Activated B cell treated with CpG ODN at 0.5 μM for 24 hours (primary cell): ENCODE results near the gene HSH2D. TPM values are rescaled to one million over a fixed set of nuclear protein-coding genes. Genes with fewer than 3 reads are reported as not detected.
A peak's percentile ranks its signal among the peaks of the same experiment; 100 is the strongest.

Experiments
- ATAC-seq: fragments of 200-7000 bp; cut with Tn5 transposase; one replicate; pipeline ENCODE4 v1.10.0; 2021; ENCODE audit warnings: low read depth, mild to moderate bottlenecking, moderate library complexity
- CTCF ChIA-PET: fragments of 350-600 bp; sonication (Branson Sonifier 250); formaldehyde crosslinking; loops from one replicate; lab custom pipeline; 2021; ENCODE audit warnings: antibody characterized with exemption; lab: Charles Lee
- POLR2A ChIA-PET: fragments of 350-600 bp; sonication (Branson Sonifier 250); formaldehyde crosslinking; loops from one replicate; lab custom pipeline; 2021; ENCODE audit warnings: antibody characterized with exemption; lab: Charles Lee
- DNase-seq: peaks from one replicate; pipeline ENCODE4 v3.0.0; 2022
- H3K27ac Mint-ChIP-seq: one replicate; pipeline ENCODE4 v1.8.0; 2020; ENCODE audit warnings: mixed read lengths
- H3K27me3 Mint-ChIP-seq: one replicate; pipeline ENCODE4 v1.8.0; 2021; ENCODE audit warnings: mixed read lengths
- H3K36me3 Mint-ChIP-seq: one replicate; pipeline ENCODE4 v1.8.0; 2021; ENCODE audit warnings: low read depth, mixed read lengths
- H3K4me1 Mint-ChIP-seq: one replicate; pipeline ENCODE4 v1.8.0; 2021; ENCODE audit warnings: mixed read lengths
- H3K4me3 Mint-ChIP-seq: one replicate; pipeline ENCODE4 v1.8.0; 2020; ENCODE audit warnings: mild to moderate bottlenecking, mixed read lengths
- H3K9me3 Mint-ChIP-seq: one replicate; pipeline ENCODE4 v1.8.0; 2020; ENCODE audit warnings: mixed read lengths
- CTCF ChIP-seq: fragments of 200-600 bp; IDR thresholded peaks from one replicate; pipeline ENCODE4 v1.8.0; 2022; ENCODE audit warnings: antibody characterized with exemption, mild to moderate bottlenecking
- intact Hi-C: fragments of 100-400 bp; cut with micrococcal nuclease; formaldehyde crosslinking; loops from one replicate; pipeline ENCODE4 v1.15.1; 2024
- total RNA-seq: library from RNA; stranded (reverse); gene quantifications from 2 replicates; pipeline ENCODE4 v1.2.3, GENCODE V29; 2022

The HSH2D gene
- total RNA-seq, 1 donor from 2014 or later = 191 TPM

GRCh38 chr19:16185123-16185767, 41.8 kb downstream of the HSH2D start, which contains the start of gene FAM32A:
TSS of gene FAM32A (plus strand) at chr19:16185410. CDS start at chr19:16185443, 33 bp downstream.
- no peak for TF ChIP-seq CTCF
- Mint-ChIP-seq H3K27me3 (no peaks in the 10 kb centered on the region), H3K36me3 (peaks cover 35% of the 10 kb centered on the region), H3K27ac (peak within 1 kb of the TSS; percentile 93), H3K9me3 (no peaks in the 10 kb centered on the region), H3K4me3 (peak within 1 kb of the TSS; percentile 97), H3K4me1 (peaks cover 35% of the 10 kb centered on the region)
- CTCF ChIA-PET = interaction anchor here (0.6 to 3.3 kb wide), 21 partner anchors 11 to 556 kb away, joined by 3 to 18 read pairs (median 4); partner anchors contain the start of gene HSH2D
- peak; percentile 94 for DNase-seq
- intact Hi-C loops = loop anchor here (1.0 to 2.0 kb wide), 6 partner anchors 12 to 349 kb away; partner anchors contain the start of genes AP1M1 and RAB8A
- POLR2A ChIA-PET = interaction anchor here (0.6 to 2.4 kb wide), 36 partner anchors 9 to 766 kb away, joined by 3 to 25 read pairs (median 4); partner anchors contain the start of genes AKAP8L, AP1M1, HSH2D and RAB8A
- ATAC-seq = peak; percentile 88

DNA sequence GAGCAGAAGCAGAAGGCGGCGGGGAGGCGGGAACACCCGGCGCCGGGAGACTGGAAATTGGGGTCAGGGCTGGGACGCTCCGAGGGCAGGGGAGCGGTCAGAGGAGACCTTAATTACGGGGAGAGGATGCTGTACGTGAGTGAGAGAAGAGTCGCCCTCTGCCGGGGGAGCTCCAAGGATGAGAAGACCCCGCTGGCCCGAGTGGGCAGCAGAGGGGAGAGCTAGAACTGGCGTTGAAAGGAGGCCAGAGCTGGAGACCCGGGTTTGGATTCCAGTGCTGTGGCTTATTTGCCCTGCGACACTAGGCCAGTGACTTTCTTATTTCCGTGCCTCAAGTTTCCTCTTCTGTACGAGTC, 42.3 kb downstream of the HSH2D start:
- POLR2A ChIA-PET = interaction anchor here (0.9 to 2.4 kb wide), 27 partner anchors 12 to 767 kb away, joined by 3 to 25 read pairs (median 6); partner anchors contain the start of genes AKAP8L, AP1M1, HSH2D and RAB8A
- CTCF ChIA-PET = interaction anchor here (0.6 to 3.3 kb wide), 22 partner anchors 10 to 556 kb away, joined by 3 to 18 read pairs (median 4); partner anchors contain the start of genes AP1M1, CIB3 and HSH2D
- Mint-ChIP-seq H3K4me1 (peaks cover 35% of the 10 kb centered on the region), H3K9me3 (no peaks in the 10 kb centered on the region), H3K27me3 (no peaks in the 10 kb centered on the region), H3K27ac (peak overlapping the region; percentile 93), H3K4me3 (peak overlapping the region; percentile 97), H3K36me3 (peaks cover 40% of the 10 kb centered on the region)
- DNase-seq (peak; percentile 40), ATAC-seq (peak; percentile 29)
- TF ChIP-seq CTCF = no peak
- intact Hi-C loops = loop anchor here (1.0 to 2.0 kb wide), 6 partner anchors 12 to 349 kb away; partner anchors contain the start of genes AP1M1 and RAB8A

GRCh38 chr19:16188521-16188920, 45.0 kb downstream of the HSH2D start:
- TF ChIP-seq CTCF = no peak
- Mint-ChIP-seq H3K4me3 (no peak overlapping the region), H3K4me1 (peaks cover 28% of the 10 kb centered on the region), H3K36me3 (peaks cover 64% of the 10 kb centered on the region), H3K27ac (no peak overlapping the region), H3K9me3 (no peaks in the 10 kb centered on the region), H3K27me3 (no peaks in the 10 kb centered on the region)
- DNase-seq (no peak), ATAC-seq (no peak)
- intact Hi-C loops = no loop called here
- ChIA-PET CTCF (interaction anchor here (1.3 kb wide), 1 partner anchor 147 kb away, joined by 4 read pairs; no protein-coding TSS in a partner anchor), POLR2A (interaction anchor here (0.6 to 2.3 kb wide), 4 partner anchors 9 to 630 kb away, joined by 3 to 8 read pairs (median 6); partner anchors contain the start of gene AP1M1)

DNA sequence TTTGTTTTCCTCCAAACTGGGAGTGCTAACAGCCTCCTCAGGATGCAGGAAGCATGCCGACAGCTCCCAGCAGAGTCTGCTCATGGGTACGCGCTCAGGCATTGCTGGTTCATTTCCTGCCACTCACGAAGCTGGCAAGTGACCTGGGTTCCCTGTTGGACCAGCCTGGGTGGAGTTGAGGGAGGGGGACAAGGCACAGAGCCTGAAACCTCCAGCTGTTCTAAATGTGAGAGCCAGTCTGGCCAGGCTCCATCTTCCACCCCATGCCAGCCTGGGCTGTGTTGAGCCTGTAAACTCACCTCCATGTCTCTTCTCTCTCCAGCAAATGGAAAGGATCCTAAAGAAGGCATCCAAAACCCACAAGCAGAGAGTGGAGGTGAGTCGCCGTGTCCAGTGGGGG, 46.7 kb downstream of the HSH2D start:
- no peak overlapping the region for H3K4me3 Mint-ChIP-seq
- ChIA-PET POLR2A (interaction anchor here (0.6 kb wide), 4 partner anchors 10 to 726 kb away, joined by 3 to 6 read pairs (median 3); no protein-coding TSS in a partner anchor), CTCF (interaction anchor here (0.9 kb wide), 1 partner anchor 148 kb away, joined by 4 read pairs; no protein-coding TSS in a partner anchor)
- no peak for TF ChIP-seq CTCF
- H3K36me3 Mint-ChIP-seq = peaks cover 65% of the 10 kb centered on the region
- intact Hi-C loops = no loop called here
- no peak for ATAC-seq
- peaks cover 24% of the 10 kb centered on the region for H3K4me1 Mint-ChIP-seq
- DNase-seq = no peak
- no peaks in the 10 kb centered on the region for H3K9me3 Mint-ChIP-seq
- H3K27ac Mint-ChIP-seq = no peak overlapping the region
- H3K27me3 Mint-ChIP-seq = no peaks in the 10 kb centered on the region

GRCh38 chr19:16190736-16191135, 47.3 kb downstream of the HSH2D start:
- no peak for ATAC-seq
- DNase-seq = no peak
- Mint-ChIP-seq H3K4me3 (no peak overlapping the region), H3K9me3 (no peaks in the 10 kb centered on the region), H3K27me3 (no peaks in the 10 kb centered on the region), H3K36me3 (peaks cover 60% of the 10 kb centered on the region), H3K4me1 (peaks cover 19% of the 10 kb centered on the region), H3K27ac (no peak overlapping the region)
- ChIA-PET CTCF (interaction anchor here (0.9 kb wide), 1 partner anchor 149 kb away, joined by 4 read pairs; no protein-coding TSS in a partner anchor), POLR2A (no interaction called here)
- intact Hi-C loops = no loop called here
- TF ChIP-seq CTCF = no peak
